Measurements from ENCODE around the gene RBM43. TPM values are rescaled to one million over a fixed set of nuclear protein-coding genes. Genes with fewer than 3 reads are reported as not detected.
"Not testable (repeated sequence)": the region's sequence is repeated elsewhere in the genome, so short reads cannot be mapped to it uniquely, and the experiment has no call there.

The RBM43 gene
- total RNA-seq, 1 donor: 13.3 TPM

- no peaks in the 10 kb centered on the region for H3K4me1 ChIP-seq (ENCODE audit: insufficient read depth, low read length)
- H3K27me3 ChIP-seq (ENCODE audit: insufficient read depth, low read length): no peaks in the 10 kb centered on the region
- H3K9me3 ChIP-seq (ENCODE audit: low read depth, low read length): peaks cover 15% of the 10 kb centered on the region
- H3K4me3 ChIP-seq (ENCODE audit: low read length): no peak overlapping the region
These were observed 9.0 kb downstream of the RBM43 start for GRCh38 chr2:151252646-151253045.

- Histone ChIP-seq H3K4me1 (ENCODE audit: insufficient read depth, low read length) (no peaks in the 10 kb centered on the region), H3K27me3 (ENCODE audit: insufficient read depth, low read length) (no peaks in the 10 kb centered on the region), H3K9me3 (ENCODE audit: low read depth, low read length) (peaks cover 22% of the 10 kb centered on the region), H3K4me3 (ENCODE audit: low read length) (no peak overlapping the region)
These were observed 10.7 kb downstream of the RBM43 start for GRCh38 chr2:151251012-151251411.

GRCh38 chr2:151247432-151247831 is 14.2 kb downstream of the RBM43 start:
- H3K4me3 ChIP-seq (ENCODE audit: low read length): no peak overlapping the region
- no peaks in the 10 kb centered on the region for H3K4me1 ChIP-seq (ENCODE audit: insufficient read depth, low read length)
- H3K27me3 ChIP-seq (ENCODE audit: insufficient read depth, low read length): no peaks in the 10 kb centered on the region
- peaks cover 22% of the 10 kb centered on the region for H3K9me3 ChIP-seq (ENCODE audit: low read depth, low read length)

GRCh38 chr2:151246152-151246551 is 15.5 kb downstream of the RBM43 start:
- Histone ChIP-seq H3K4me3 (ENCODE audit: low read length) (no peak overlapping the region), H3K27me3 (ENCODE audit: insufficient read depth, low read length) (no peaks in the 10 kb centered on the region), H3K9me3 (ENCODE audit: low read depth, low read length) (peaks cover 22% of the 10 kb centered on the region), H3K4me1 (ENCODE audit: insufficient read depth, low read length) (no peaks in the 10 kb centered on the region)

- Histone ChIP-seq H3K9me3 (ENCODE audit: low read depth, low read length) (peaks cover 15% of the 10 kb centered on the region), H3K27me3 (ENCODE audit: insufficient read depth, low read length) (no peaks in the 10 kb centered on the region), H3K4me3 (ENCODE audit: low read length) (no peak overlapping the region), H3K4me1 (ENCODE audit: insufficient read depth, low read length) (peaks cover 10% of the 10 kb centered on the region)
These were observed 18.2 kb downstream of the RBM43 start for GRCh38 chr2:151243468-151243867.

- H3K4me3 ChIP-seq (ENCODE audit: low read length): no peak overlapping the region
- no peaks in the 10 kb centered on the region for H3K27me3 ChIP-seq (ENCODE audit: insufficient read depth, low read length)
- no peaks in the 10 kb centered on the region for H3K9me3 ChIP-seq (ENCODE audit: low read depth, low read length)
- H3K4me1 ChIP-seq (ENCODE audit: insufficient read depth, low read length): peaks cover 10% of the 10 kb centered on the region
These were observed 20.4 kb downstream of the RBM43 start for GRCh38 chr2:151241224-151241623.

GRCh38 chr2:151240433-151240832 is 21.2 kb downstream of the RBM43 start:
- H3K4me3 ChIP-seq (ENCODE audit: low read length): no peak overlapping the region
- no peaks in the 10 kb centered on the region for H3K27me3 ChIP-seq (ENCODE audit: insufficient read depth, low read length)
- peaks cover 10% of the 10 kb centered on the region for H3K4me1 ChIP-seq (ENCODE audit: insufficient read depth, low read length)
- no peaks in the 10 kb centered on the region for H3K9me3 ChIP-seq (ENCODE audit: low read depth, low read length)

- no peaks in the 10 kb centered on the region for H3K9me3 ChIP-seq (ENCODE audit: low read depth, low read length)
- H3K27me3 ChIP-seq (ENCODE audit: insufficient read depth, low read length): no peaks in the 10 kb centered on the region
- H3K4me1 ChIP-seq (ENCODE audit: insufficient read depth, low read length): peaks cover 10% of the 10 kb centered on the region
- no peak overlapping the region for H3K4me3 ChIP-seq (ENCODE audit: low read length)
These were observed 22.0 kb downstream of the RBM43 start for GRCh38 chr2:151239624-151240023.

GRCh38 chr2:151238527-151239487 is 22.9 kb downstream of the RBM43 start:
- Histone ChIP-seq H3K9me3 (ENCODE audit: low read depth, low read length) (no peaks in the 10 kb centered on the region), H3K4me1 (ENCODE audit: insufficient read depth, low read length) (peaks cover 10% of the 10 kb centered on the region)

GRCh38 chr2:151237422-151238025 is 24.1 kb downstream of the RBM43 start:
- Histone ChIP-seq H3K27me3 (ENCODE audit: insufficient read depth, low read length) (no peaks in the 10 kb centered on the region), H3K4me1 (ENCODE audit: insufficient read depth, low read length) (peaks cover 10% of the 10 kb centered on the region), H3K4me3 (ENCODE audit: low read length) (no peak overlapping the region), H3K9me3 (ENCODE audit: low read depth, low read length) (no peaks in the 10 kb centered on the region)

More at GRCh38 chr2:151238527-151239487, 22.9 kb downstream of the RBM43 start:
- H3K4me3 ChIP-seq (ENCODE audit: low read length): no peak overlapping the region
- H3K27me3 ChIP-seq (ENCODE audit: insufficient read depth, low read length): no peaks in the 10 kb centered on the region

GRCh38 chr2:151233760-151234159 is 27.9 kb downstream of the RBM43 start:
- H3K4me3 ChIP-seq (ENCODE audit: low read length); H3K27me3 ChIP-seq (ENCODE audit: insufficient read depth, low read length); H3K9me3 ChIP-seq (ENCODE audit: low read depth, low read length): not testable (repeated sequence)
- peaks cover 15% of the 10 kb centered on the region for H3K4me1 ChIP-seq (ENCODE audit: insufficient read depth, low read length)

- not testable (repeated sequence) for H3K27me3 ChIP-seq (ENCODE audit: insufficient read depth, low read length); H3K9me3 ChIP-seq (ENCODE audit: low read depth, low read length); H3K4me3 ChIP-seq (ENCODE audit: low read length)
- peaks cover 14% of the 10 kb centered on the region for H3K4me1 ChIP-seq (ENCODE audit: insufficient read depth, low read length)
These were observed 28.4 kb downstream of the RBM43 start for GRCh38 chr2:151233288-151233687.

GRCh38 chr2:151230627-151231140 is 31.0 kb downstream of the RBM43 start:
- peaks cover 14% of the 10 kb centered on the region for H3K4me1 ChIP-seq (ENCODE audit: insufficient read depth, low read length)
- H3K4me3 ChIP-seq (ENCODE audit: low read length): no peak overlapping the region
- H3K27me3 ChIP-seq (ENCODE audit: insufficient read depth, low read length): peaks cover 9% of the 10 kb centered on the region
- H3K9me3 ChIP-seq (ENCODE audit: low read depth, low read length): no peaks in the 10 kb centered on the region

GRCh38 chr2:151228847-151229512 is 32.7 kb downstream of the RBM43 start:
- H3K4me3 ChIP-seq (ENCODE audit: low read length): no peak overlapping the region

GRCh38 chr2:151217343-151217742 is 44.3 kb downstream of the RBM43 start:
- no peaks in the 10 kb centered on the region for H3K27me3 ChIP-seq (ENCODE audit: insufficient read depth, low read length)
- no peaks in the 10 kb centered on the region for H3K9me3 ChIP-seq (ENCODE audit: low read depth, low read length)
- no peaks in the 10 kb centered on the region for H3K4me1 ChIP-seq (ENCODE audit: insufficient read depth, low read length)
- H3K4me3 ChIP-seq (ENCODE audit: low read length): no peak overlapping the region

More at GRCh38 chr2:151228847-151229512, 32.7 kb downstream of the RBM43 start:
- peaks cover 9% of the 10 kb centered on the region for H3K27me3 ChIP-seq (ENCODE audit: insufficient read depth, low read length)
- peaks cover 14% of the 10 kb centered on the region for H3K4me1 ChIP-seq (ENCODE audit: insufficient read depth, low read length)
- no peaks in the 10 kb centered on the region for H3K9me3 ChIP-seq (ENCODE audit: low read depth, low read length)
